ENCODE results near the gene RASSF5.

- no peak for TF ChIP-seq CTCF (IDR thresholded peaks at IDR 0.05; ENCODE audit: low read depth, low read length, missing input control)
- no peak for TF ChIP-seq GABPA (IDR thresholded peaks at IDR 0.05 in 1 of 2, conservative IDR thresholded peaks at IDR 0.05 in 1 of 2)
- TF ChIP-seq JUND (IDR thresholded peaks at IDR 0.05): no peak
Measured at GRCh38 chr1:206604861-206605260, 97.5 kb downstream of the RASSF5 start.
